OCI-LY1 (cell line): ENCODE measurements around the gene C2orf42.
"Not testable (repeated sequence)": the region's sequence is repeated elsewhere in the genome, so short reads cannot be mapped to it uniquely, and the experiment has no call there.

ENCODE experiments used
- H2AFZ ChIP-seq: fragments of 200-600 bp; sonication (generic), shearing (Covaris generic); 2 replicates; pipeline ENCODE4 v1.6.0; 2014; ENCODE audit warnings: antibody characterized with exemption, mild to moderate bottlenecking, low read length
- H3F3A ChIP-seq: fragments of 200-600 bp; sonication (generic), shearing (Covaris generic); 2 replicates; pipeline ENCODE4 v1.6.0; 2014; ENCODE audit warnings: mild to moderate bottlenecking, antibody characterized with exemption, low read length, moderate library complexity; ENCODE audit not compliant: insufficient read depth
- H3K27ac ChIP-seq: fragments of 200-600 bp; sonication (generic); 2 replicates; pipeline ENCODE4 v1.5.1; 2014; ENCODE audit warnings: low read length, mixed run types, mild to moderate bottlenecking, low read depth; ENCODE audit not compliant: poor library complexity, severe bottlenecking
- H3K27me3 ChIP-seq: fragments of 200-600 bp; sonication (generic); 2 replicates; pipeline ENCODE4 v1.6.0; 2014; ENCODE audit warnings: antibody characterized with exemption, mild to moderate bottlenecking, low read length, moderate library complexity; ENCODE audit not compliant: insufficient read depth
- H3K36me3 ChIP-seq: fragments of 200-600 bp; sonication (generic); 2 replicates; pipeline ENCODE4 v1.6.1; 2014; ENCODE audit warnings: mild to moderate bottlenecking, antibody characterized with exemption, low read length, moderate library complexity, mixed read lengths; ENCODE audit not compliant: insufficient read depth
- H3K4me1 ChIP-seq: fragments of 200-600 bp; sonication (generic); 2 replicates; pipeline ENCODE4 v1.5.1; 2014; ENCODE audit warnings: mild to moderate bottlenecking, low read length, moderate library complexity; ENCODE audit not compliant: insufficient read depth, severe bottlenecking
- H3K4me2 ChIP-seq: fragments of 200-600 bp; sonication (generic), shearing (Covaris generic); 2 replicates; pipeline ENCODE4 v1.6.1; 2014; ENCODE audit warnings: low read length
- H3K4me3 ChIP-seq: fragments of 200-600 bp; sonication (generic); 2 replicates; pipeline ENCODE4 v1.5.1; 2014; ENCODE audit warnings: low read length, low read depth, mild to moderate bottlenecking, mixed read lengths; ENCODE audit not compliant: poor library complexity, severe bottlenecking
- H3K79me2 ChIP-seq: fragments of 200-600 bp; shearing (Covaris generic); 2 replicates; pipeline ENCODE4 v1.6.1; 2016; ENCODE audit warnings: mixed run types, low read length, mixed read lengths; ENCODE audit not compliant: insufficient read depth
- H3K9ac ChIP-seq: fragments of 200-600 bp; sonication (generic), shearing (Covaris generic); 2 replicates; pipeline ENCODE4 v1.6.1; 2014; ENCODE audit warnings: mild to moderate bottlenecking, low read length, mixed read lengths
- H3K9me2 ChIP-seq: fragments of 200-600 bp; sonication (generic), shearing (Covaris generic); 2 replicates; pipeline ENCODE4 v1.6.1; 2014; ENCODE audit warnings: low read depth, mild to moderate bottlenecking, low read length, mixed read lengths
- H3K9me3 ChIP-seq: fragments of 200-600 bp; shearing (Covaris generic); 2 replicates; pipeline ENCODE4 v1.6.1; 2014; ENCODE audit warnings: low read length, mixed read lengths
- H4K20me1 ChIP-seq: fragments of 200-600 bp; sonication (generic), shearing (Covaris generic); 2 replicates; pipeline ENCODE4 v1.6.0; 2016; ENCODE audit warnings: mild to moderate bottlenecking, low read length; ENCODE audit not compliant: insufficient read depth
- EZH2 ChIP-seq: fragments of 200-600 bp; sonication (generic), shearing (Covaris generic); IDR thresholded peaks from 2 replicates; pipeline ENCODE4 v1.8.0; 2017; ENCODE audit warnings: borderline replicate concordance, mixed run types, mild to moderate bottlenecking, antibody characterized with exemption, low read length, moderate library complexity, mixed read lengths
- TF ChIP-seq, protein P1 (sequence below): fragments of 200-600 bp; sonication (generic), shearing (Covaris generic); IDR thresholded peaks from 2 replicates; pipeline ENCODE4 v1.5.1; 2017; ENCODE audit warnings: mild to moderate bottlenecking, antibody characterized with exemption, low read length, moderate library complexity, mixed read lengths

Gene C2orf42

GRCh38 chr2:70111752-70112591 lies 78.8 kb downstream of the C2orf42 start:
- no peaks in the 10 kb centered on the region for H3K9me3 ChIP-seq
- H2AFZ ChIP-seq: no peak overlapping the region
- H3K27ac ChIP-seq: no peak overlapping the region
- no peaks in the 10 kb centered on the region for H3K36me3 ChIP-seq
- no peak overlapping the region for H3K4me3 ChIP-seq
- H3K27me3 ChIP-seq: no peaks in the 10 kb centered on the region
- no peaks in the 10 kb centered on the region for H3K79me2 ChIP-seq
- no peaks in the 10 kb centered on the region for H3F3A ChIP-seq
- H3K4me2 ChIP-seq: no peak overlapping the region
- H3K9ac ChIP-seq: no peak overlapping the region
- TF ChIP-seq, protein P1, sequence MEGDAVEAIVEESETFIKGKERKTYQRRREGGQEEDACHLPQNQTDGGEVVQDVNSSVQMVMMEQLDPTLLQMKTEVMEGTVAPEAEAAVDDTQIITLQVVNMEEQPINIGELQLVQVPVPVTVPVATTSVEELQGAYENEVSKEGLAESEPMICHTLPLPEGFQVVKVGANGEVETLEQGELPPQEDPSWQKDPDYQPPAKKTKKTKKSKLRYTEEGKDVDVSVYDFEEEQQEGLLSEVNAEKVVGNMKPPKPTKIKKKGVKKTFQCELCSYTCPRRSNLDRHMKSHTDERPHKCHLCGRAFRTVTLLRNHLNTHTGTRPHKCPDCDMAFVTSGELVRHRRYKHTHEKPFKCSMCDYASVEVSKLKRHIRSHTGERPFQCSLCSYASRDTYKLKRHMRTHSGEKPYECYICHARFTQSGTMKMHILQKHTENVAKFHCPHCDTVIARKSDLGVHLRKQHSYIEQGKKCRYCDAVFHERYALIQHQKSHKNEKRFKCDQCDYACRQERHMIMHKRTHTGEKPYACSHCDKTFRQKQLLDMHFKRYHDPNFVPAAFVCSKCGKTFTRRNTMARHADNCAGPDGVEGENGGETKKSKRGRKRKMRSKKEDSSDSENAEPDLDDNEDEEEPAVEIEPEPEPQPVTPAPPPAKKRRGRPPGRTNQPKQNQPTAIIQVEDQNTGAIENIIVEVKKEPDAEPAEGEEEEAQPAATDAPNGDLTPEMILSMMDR: no peak
- TF ChIP-seq EZH2: no peak
- peaks cover 55% of the 10 kb centered on the region for H3K4me1 ChIP-seq
- no peaks in the 10 kb centered on the region for H4K20me1 ChIP-seq
- H3K9me2 ChIP-seq: no peaks in the 10 kb centered on the region

DNA sequence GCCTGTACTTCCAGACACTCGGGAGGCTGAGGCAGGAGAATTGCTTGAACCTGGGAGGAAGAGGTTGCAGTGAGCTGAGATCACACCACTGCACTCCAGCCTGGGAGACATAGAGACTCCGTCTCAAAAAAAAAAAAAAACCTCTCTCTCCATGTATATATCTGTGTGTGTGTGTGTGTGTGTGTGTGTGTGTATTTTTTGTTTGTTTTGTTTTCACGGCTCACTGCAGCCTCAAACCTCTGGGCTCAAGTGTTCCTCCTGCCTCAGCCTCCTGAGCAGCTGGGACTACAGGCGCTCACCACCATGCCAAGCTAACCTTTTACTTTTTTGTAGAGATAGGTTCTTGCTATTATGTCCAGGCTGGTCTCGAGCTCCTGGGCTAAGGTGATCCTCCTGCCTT lies 80.4 kb downstream of the C2orf42 start:
- H3K4me2 ChIP-seq, H3K36me3 ChIP-seq, H3K79me2 ChIP-seq, H3K4me3 ChIP-seq, H2AFZ ChIP-seq, H3K9ac ChIP-seq, H4K20me1 ChIP-seq, H3K27me3 ChIP-seq, H3K27ac ChIP-seq, H3F3A ChIP-seq, H3K9me2 ChIP-seq, H3K9me3 ChIP-seq: not testable (repeated sequence)
- peaks cover 45% of the 10 kb centered on the region for H3K4me1 ChIP-seq

GRCh38 chr2:70106138-70106537 lies 84.7 kb downstream of the C2orf42 start:
- not testable (repeated sequence) for H3K9ac ChIP-seq, H3K9me2 ChIP-seq, H3K4me2 ChIP-seq, H3K27me3 ChIP-seq, H4K20me1 ChIP-seq, H3K79me2 ChIP-seq, H3F3A ChIP-seq, H3K9me3 ChIP-seq, H3K27ac ChIP-seq, H2AFZ ChIP-seq, H3K36me3 ChIP-seq, H3K4me3 ChIP-seq
- H3K4me1 ChIP-seq: peaks cover 58% of the 10 kb centered on the region

- Histone ChIP-seq H3K4me2 (peak overlapping the region; percentile 63), H3K9me2 (no peaks in the 10 kb centered on the region), H3K4me3 (peak overlapping the region; percentile 44), H4K20me1 (no peaks in the 10 kb centered on the region), H3K27ac (peak overlapping the region; percentile 93), H3K9ac (peak overlapping the region; percentile 64), H3K27me3 (no peaks in the 10 kb centered on the region), H3K4me1 (peaks cover 56% of the 10 kb centered on the region), H3K9me3 (no peaks in the 10 kb centered on the region), H3K36me3 (no peaks in the 10 kb centered on the region), H2AFZ (peak overlapping the region; percentile 80), H3F3A (0 out of 2 replicates have a peak, but pooled peaks cover 6% of the 10 kb centered on the region), H3K79me2 (no peaks in the 10 kb centered on the region)
- TF ChIP-seq, protein P1: no peak
- TF ChIP-seq EZH2: no peak
These were observed 86.3 kb downstream of the C2orf42 start for GRCh38 chr2:70104231-70105111.
